Measurements from ENCODE around the gene FBXO36.

FBXO36 gene

GRCh38 chr2:230053753-230054478, 131.6 kb downstream of the FBXO36 start:
- DNase-seq, result peak; percentile 55

GRCh38 chr2:230060672-230061293, 138.5 kb downstream of the FBXO36 start:
- no peak for DNase-seq

Data from fibroblast of skin of abdomen (primary cell).